Right lobe of liver (tissue), 4 donors: Measurements from ENCODE around the gene BMPR2.

Experiments
- CTCF ChIP-seq, 4 donors: fragments of 200-600 bp in 3 of 4; fragments of 450-650 bp in 1 of 4; IDR thresholded peaks; one replicate each; pipeline versions ENCODE4 v1.5.1 to v1.8.0; 2016 to 2022; ENCODE audit warnings: antibody characterized with exemption in 4 of 4, mild to moderate bottlenecking in 2 of 4
- POLR2A ChIP-seq: fragments of 450-650 bp; IDR thresholded peaks from one replicate; pipeline ENCODE4 v1.6.1; 2017; ENCODE audit warnings: antibody characterized with exemption, mild to moderate bottlenecking
- donor health status: DM: no; HTN: no; CAD: no.
- donor health status: DM: no; HTN: no; CAD: no.
- donor health status: DM: no; HTN: yes; CAD: no.

DNA sequence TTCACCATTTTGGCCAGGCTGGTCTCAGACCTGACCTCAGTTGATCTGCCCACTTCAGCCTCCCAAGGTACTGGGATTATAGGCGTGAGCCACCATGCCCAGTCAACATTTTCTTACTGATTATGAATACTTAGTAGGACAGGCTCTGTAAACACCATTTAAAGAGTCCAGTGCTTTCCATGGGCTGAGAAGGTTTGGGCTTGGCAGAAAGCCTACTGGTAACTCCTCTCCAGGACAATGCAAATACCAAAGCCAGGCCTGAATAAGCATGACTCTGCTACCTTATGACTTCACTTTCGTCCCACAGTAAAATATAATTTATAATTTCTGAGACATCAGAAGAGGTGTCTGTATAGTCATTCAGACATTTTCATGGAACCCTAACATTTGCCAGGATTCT is 198.4 kb downstream of the BMPR2 start:
- TF ChIP-seq POLR2A (no peak), CTCF (IDR thresholded peaks at IDR 0.05) (no peak)
